Measurements from ENCODE around the gene KLHL8. TPM values are rescaled to one million over a fixed set of nuclear protein-coding genes. Genes with fewer than 3 reads are reported as not detected.

KLHL8 gene
- total RNA-seq, 2 donors from 2014 or later, result 4.3 to 11.2 TPM

DNA sequence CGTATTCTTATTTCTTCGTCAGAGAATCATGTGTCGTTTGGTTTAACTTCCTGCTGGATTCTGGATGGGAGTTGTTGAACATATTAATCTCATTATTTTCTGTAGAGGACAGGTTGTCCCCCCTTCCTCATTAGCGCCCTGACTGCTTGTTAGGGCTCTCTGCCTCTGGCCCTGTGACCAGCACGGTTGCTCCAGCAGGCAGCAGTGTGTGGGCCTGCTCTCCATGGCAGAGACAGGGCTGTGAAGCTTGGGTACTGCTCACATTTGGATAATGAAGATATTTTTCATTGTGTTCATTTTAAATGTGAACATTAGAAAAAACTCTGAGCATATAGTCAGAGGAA lies 102.7 kb downstream of the KLHL8 start:
- no peaks in the 10 kb centered on the region for H3K9me3 Mint-ChIP-seq
- WGBS, 2 experiments (ENCODE audit: insufficient coverage in 1 of 2, insufficient read length in 1 of 2), result 97 to 100% methylated on average over 2 to 5 of the region's 5 CpGs
- Histone ChIP-seq H3K9me3 (ENCODE audit: control insufficient read depth, low read length) (no peaks in the 10 kb centered on the region), H3K27me3 (ENCODE audit: control insufficient read depth, insufficient read depth, low read length, poor library complexity, severe bottlenecking) (no peaks in the 10 kb centered on the region), H3K4me3 (ENCODE audit: low read length) (no peak overlapping the region), H3K9ac (ENCODE audit: extremely low read depth, low read length, poor library complexity, severe bottlenecking) (no peak overlapping the region), H3K27ac (ENCODE audit: low read depth, low read length) (peak overlapping the region; percentile 13), H3K4me1 (ENCODE audit: control insufficient read depth, insufficient read depth, low read length) (no peaks in the 10 kb centered on the region), H3K36me3 (ENCODE audit: control insufficient read depth, insufficient read depth, low read length) (peaks cover 93% of the 10 kb centered on the region)
- DNase-seq, result no peak
- H3K27ac Mint-ChIP-seq, result peak overlapping the region; percentile 88
- H3K4me3 Mint-ChIP-seq, result no peak overlapping the region
- H3K4me1 Mint-ChIP-seq, result peaks cover 28% of the 10 kb centered on the region
- peaks cover 84% of the 10 kb centered on the region for H3K36me3 Mint-ChIP-seq (ENCODE audit: low read depth)
- TF ChIP-seq, protein P1, sequence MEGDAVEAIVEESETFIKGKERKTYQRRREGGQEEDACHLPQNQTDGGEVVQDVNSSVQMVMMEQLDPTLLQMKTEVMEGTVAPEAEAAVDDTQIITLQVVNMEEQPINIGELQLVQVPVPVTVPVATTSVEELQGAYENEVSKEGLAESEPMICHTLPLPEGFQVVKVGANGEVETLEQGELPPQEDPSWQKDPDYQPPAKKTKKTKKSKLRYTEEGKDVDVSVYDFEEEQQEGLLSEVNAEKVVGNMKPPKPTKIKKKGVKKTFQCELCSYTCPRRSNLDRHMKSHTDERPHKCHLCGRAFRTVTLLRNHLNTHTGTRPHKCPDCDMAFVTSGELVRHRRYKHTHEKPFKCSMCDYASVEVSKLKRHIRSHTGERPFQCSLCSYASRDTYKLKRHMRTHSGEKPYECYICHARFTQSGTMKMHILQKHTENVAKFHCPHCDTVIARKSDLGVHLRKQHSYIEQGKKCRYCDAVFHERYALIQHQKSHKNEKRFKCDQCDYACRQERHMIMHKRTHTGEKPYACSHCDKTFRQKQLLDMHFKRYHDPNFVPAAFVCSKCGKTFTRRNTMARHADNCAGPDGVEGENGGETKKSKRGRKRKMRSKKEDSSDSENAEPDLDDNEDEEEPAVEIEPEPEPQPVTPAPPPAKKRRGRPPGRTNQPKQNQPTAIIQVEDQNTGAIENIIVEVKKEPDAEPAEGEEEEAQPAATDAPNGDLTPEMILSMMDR (conservative IDR thresholded peaks at IDR 0.05), result no peak
- no peaks in the 10 kb centered on the region for H3K27me3 Mint-ChIP-seq (ENCODE audit: insufficient read depth)

DNA sequence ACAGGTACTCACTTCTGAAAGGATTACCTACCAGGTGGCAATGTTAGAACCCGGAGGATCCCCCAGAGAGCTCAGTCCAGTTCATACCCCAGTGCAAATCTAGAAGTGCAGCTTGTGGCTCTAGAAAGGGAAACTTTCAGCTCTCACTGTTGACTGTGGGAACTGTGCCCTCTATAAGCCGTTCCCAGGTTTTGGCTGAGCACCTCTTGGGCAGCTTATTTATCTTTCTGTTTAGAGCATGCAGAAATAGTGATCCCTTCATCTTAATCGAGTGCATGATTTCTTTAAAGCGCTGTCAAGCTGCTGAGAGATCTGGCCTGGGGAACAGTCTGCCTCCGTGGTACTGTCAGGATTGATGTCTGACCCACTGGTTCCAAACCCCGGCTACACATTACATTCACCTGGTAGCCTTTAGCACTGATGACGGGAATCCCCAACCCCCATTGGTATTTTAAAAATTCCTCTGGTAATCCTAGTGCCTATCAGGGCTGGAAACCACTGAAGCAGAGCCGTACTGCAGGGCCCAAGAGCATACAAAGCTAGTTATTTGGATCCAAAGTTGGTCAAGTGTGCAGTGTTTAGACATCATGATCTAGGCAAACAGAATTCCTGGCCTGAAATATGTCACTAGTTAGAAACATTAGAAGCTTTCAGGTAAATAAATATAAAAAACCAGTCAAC lies 103.2 kb downstream of the KLHL8 start:
- Histone ChIP-seq H3K4me3 (ENCODE audit: low read length) (no peak overlapping the region), H3K27ac (ENCODE audit: low read depth, low read length) (no peak overlapping the region), H3K9ac (ENCODE audit: extremely low read depth, low read length, poor library complexity, severe bottlenecking) (peak overlapping the region; percentile 1), H3K27me3 (ENCODE audit: control insufficient read depth, insufficient read depth, low read length, poor library complexity, severe bottlenecking) (no peaks in the 10 kb centered on the region), H3K9me3 (ENCODE audit: control insufficient read depth, low read length) (no peaks in the 10 kb centered on the region), H3K4me1 (ENCODE audit: control insufficient read depth, insufficient read depth, low read length) (no peaks in the 10 kb centered on the region), H3K36me3 (ENCODE audit: control insufficient read depth, insufficient read depth, low read length) (peaks cover 93% of the 10 kb centered on the region)
- DNase-seq, result no peak
- Mint-ChIP-seq H3K36me3 (ENCODE audit: low read depth) (peaks cover 84% of the 10 kb centered on the region), H3K27ac (peak overlapping the region; percentile 88), H3K27me3 (ENCODE audit: insufficient read depth) (no peaks in the 10 kb centered on the region), H3K4me3 (no peak overlapping the region), H3K9me3 (no peaks in the 10 kb centered on the region), H3K4me1 (peaks cover 29% of the 10 kb centered on the region)
- WGBS, 2 experiments (ENCODE audit: insufficient coverage in 1 of 2, insufficient read length in 1 of 2), result 92 to 94% methylated on average over 8 of the region's 8 CpGs
- TF ChIP-seq, protein P1 (conservative IDR thresholded peaks at IDR 0.05), result no peak

DNA sequence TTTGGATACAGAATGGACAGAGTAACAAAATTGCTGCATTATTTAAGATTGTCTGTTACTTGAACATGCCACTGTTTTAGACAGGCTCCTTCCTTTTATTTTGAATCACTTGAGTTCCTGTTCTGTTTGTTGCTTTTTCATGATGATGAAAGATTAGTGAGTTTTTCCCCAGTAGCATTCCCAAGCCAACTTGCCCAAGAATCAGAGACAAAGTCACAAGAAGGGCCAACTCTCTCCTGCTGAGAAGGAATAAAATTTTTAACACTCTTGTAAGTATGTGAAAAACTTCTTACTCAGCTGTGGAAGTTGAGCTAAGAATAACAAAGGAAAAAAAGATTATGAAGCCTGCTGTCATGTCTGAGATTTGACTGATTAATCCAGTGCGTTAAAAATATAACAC lies 104.2 kb downstream of the KLHL8 start:
- Mint-ChIP-seq H3K36me3 (ENCODE audit: low read depth) (peaks cover 89% of the 10 kb centered on the region), H3K4me3 (no peak overlapping the region), H3K9me3 (no peaks in the 10 kb centered on the region), H3K4me1 (peaks cover 30% of the 10 kb centered on the region), H3K27ac (peak overlapping the region; percentile 88), H3K27me3 (ENCODE audit: insufficient read depth) (no peaks in the 10 kb centered on the region)
- Histone ChIP-seq H3K27ac (ENCODE audit: low read depth, low read length) (no peak overlapping the region), H3K36me3 (ENCODE audit: control insufficient read depth, insufficient read depth, low read length) (peaks cover 93% of the 10 kb centered on the region), H3K4me1 (ENCODE audit: control insufficient read depth, insufficient read depth, low read length) (no peaks in the 10 kb centered on the region), H3K9me3 (ENCODE audit: control insufficient read depth, low read length) (no peaks in the 10 kb centered on the region), H3K27me3 (ENCODE audit: control insufficient read depth, insufficient read depth, low read length, poor library complexity, severe bottlenecking) (no peaks in the 10 kb centered on the region), H3K4me3 (ENCODE audit: low read length) (no peak overlapping the region), H3K9ac (ENCODE audit: extremely low read depth, low read length, poor library complexity, severe bottlenecking) (no peak overlapping the region)
- 89 to 100% methylated on average over 1 of the region's 1 CpG for WGBS, 2 experiments (ENCODE audit: insufficient coverage in 1 of 2, insufficient read length in 1 of 2)
- TF ChIP-seq, protein P1 (conservative IDR thresholded peaks at IDR 0.05), result no peak
- DNase-seq, result no peak
